HepG2 (cell line): ENCODE results near the gene NPSR1. TPM values are rescaled to one million over a fixed set of nuclear protein-coding genes. Genes with fewer than 3 reads are reported as not detected.
A peak's percentile ranks its signal among the peaks of the same experiment; 100 is the strongest.

Experiments
- ATAC-seq: fragments of 200-7000 bp; cut with Tn5 transposase; 3 replicates; pipeline ENCODE4 v1.9.1; 2020; ENCODE audit warnings: mild to moderate bottlenecking, moderate library complexity
- BruUV-seq: library from RNA; stranded (reverse); fragments of 400-500 nt; replicated peaks from 2 replicates; lab custom pipeline; 2021; lab: Mats Ljungman, UMichigan
- CTCF ChIA-PET: fragments of 300-600 bp; formaldehyde crosslinking; extraction: SDS; loops from one replicate; lab custom pipeline; 2021; ENCODE audit warnings: low total read pairs, inconsistent platforms, low intra/inter-chr PET ratio; lab: Yijun Ruan, JAX
- POLR2A ChIA-PET: fragments of 350-600 bp; sonication (Branson Sonifier 250); formaldehyde crosslinking; loops from one replicate; lab custom pipeline; 2020; ENCODE audit warnings: antibody characterized with exemption, inconsistent platforms; lab: Yijun Ruan, JAX
- DNase-seq: peaks from one replicate; pipeline ENCODE4 v3.0.0-alpha.2; 2015; ENCODE audit warnings: low spot score
- FAIRE-seq: peaks from 3 replicates; lab custom pipeline; 2011; peaks lifted over from hg19 to GRCh38; lab: Jason Lieb, UNC
- H2AFZ ChIP-seq: one replicate; pipeline ENCODE4 v1.6.1; 2011; ENCODE audit warnings: low read length, inconsistent platforms
- H3K27ac ChIP-seq: fragments of 300-600 bp; 3 replicates; pipeline ENCODE4 v1.8.0; 2011; ENCODE audit warnings: mixed run types, mild to moderate bottlenecking, mixed read lengths, low read length, inconsistent platforms; ENCODE audit not compliant: insufficient read depth; ENCODE audit errors: extremely low read length
- H3K27me3 ChIP-seq, 2 experiments: fragments of 200-600 bp in 1 of 2; 2 replicates in 1 of 2; 3 replicates in 1 of 2; pipeline versions ENCODE4 v1.6.0 to v1.8.0; 2011; ENCODE audit warnings: low read length in 2 of 2, mild to moderate bottlenecking in 2 of 2, moderate library complexity in 2 of 2, inconsistent platforms in 1 of 2; ENCODE audit not compliant: insufficient read depth in 2 of 2, control insufficient read depth in 1 of 2
- H3K36me3 ChIP-seq, 2 experiments: fragments of 200-600 bp in 1 of 2; replicated peaks in 1 of 2; 2 replicates in 1 of 2; 3 replicates in 1 of 2; pipeline versions ENCODE4 v1.5.1 to v1.8.0; 2011; ENCODE audit warnings: low read length in 2 of 2, inconsistent platforms in 1 of 2; ENCODE audit not compliant: insufficient read depth in 2 of 2, control insufficient read depth in 1 of 2
- H3K4me1 ChIP-seq: 2 replicates; pipeline ENCODE4 v1.5.1; 2012; ENCODE audit warnings: low read length, inconsistent platforms; ENCODE audit not compliant: insufficient read depth
- H3K4me2 ChIP-seq: 2 replicates; pipeline ENCODE4 v1.6.0; 2011; ENCODE audit warnings: low read depth, low read length, inconsistent platforms
- H3K4me3 ChIP-seq, 3 experiments: fragments of 200-600 bp in 1 of 3; sonication (generic), shearing (Covaris generic) in 1 of 3; replicated peaks in 1 of 3; 2 replicates each; pipeline ENCODE4 v1.5.1; 2011 to 2016; ENCODE audit warnings: low read length in 3 of 3, inconsistent platforms in 2 of 3, low read depth in 2 of 3, mild to moderate bottlenecking in 2 of 3, control low read depth in 1 of 3, mixed read lengths in 1 of 3; ENCODE audit not compliant: insufficient read depth in 1 of 3
- H3K79me2 ChIP-seq: one replicate; pipeline ENCODE4 v1.6.1; 2011; ENCODE audit warnings: low read length, inconsistent platforms; ENCODE audit not compliant: insufficient read depth
- H3K9ac ChIP-seq: 2 replicates; pipeline ENCODE4 v1.6.0; 2011; ENCODE audit warnings: mild to moderate bottlenecking, low read depth, low read length, inconsistent platforms; ENCODE audit not compliant: insufficient read depth
- H3K9me3 ChIP-seq: 2 replicates; pipeline ENCODE4 v1.5.1; 2012; ENCODE audit warnings: mild to moderate bottlenecking, low read length
- H4K20me1 ChIP-seq: 2 replicates; pipeline ENCODE4 v1.6.0; 2011; ENCODE audit warnings: inconsistent platforms, mild to moderate bottlenecking, low read length, moderate library complexity; ENCODE audit not compliant: insufficient read depth
- CAMTA2 ChIP-seq: sonication (generic); formaldehyde crosslinking; IDR thresholded peaks from 2 replicates; pipeline ENCODE4 v1.4.0; 2020; ENCODE audit warnings: mild to moderate bottlenecking, missing genetic modification reagents, borderline replicate concordance
- KDM2A ChIP-seq: sonication (generic); formaldehyde crosslinking; IDR thresholded peaks from 2 replicates; pipeline ENCODE4 v1.4.0; 2020; ENCODE audit warnings: low read depth, missing genetic modification reagents, borderline replicate concordance
- MAFF ChIP-seq: IDR thresholded peaks from 2 replicates; pipeline ENCODE4 v1.6.1; 2011; ENCODE audit warnings: low read depth, low read length, improper control_type of control experiment
- MAFK ChIP-seq, 2 experiments: IDR thresholded peaks in 1 of 2; conservative IDR thresholded peaks in 1 of 2; 2 replicates each; pipeline ENCODE4 v1.6.1; 2011; ENCODE audit warnings: improper control_type of control experiment in 2 of 2, low read length in 2 of 2
- SMYD3 ChIP-seq: sonication (generic); formaldehyde crosslinking; IDR thresholded peaks from 2 replicates; pipeline ENCODE4 v1.8.1; 2023; ENCODE audit warnings: mild to moderate bottlenecking, missing genetic modification reagents
- ZMAT5 ChIP-seq: sonication (generic); formaldehyde crosslinking; IDR thresholded peaks from 2 replicates; pipeline ENCODE4 v1.5.0; 2020; ENCODE audit warnings: mild to moderate bottlenecking, low read depth, missing genetic modification reagents, borderline replicate concordance
- ZNF44 ChIP-seq: sonication (generic); formaldehyde crosslinking; IDR thresholded peaks from 2 replicates; pipeline ENCODE4 v1.5.1; 2020; ENCODE audit warnings: mild to moderate bottlenecking, missing genetic modification reagents
- ZNF589 ChIP-seq: sonication (generic); formaldehyde crosslinking; conservative IDR thresholded peaks from 2 replicates; pipeline ENCODE4 v1.8.0; 2022; ENCODE audit warnings: mild to moderate bottlenecking, moderate library complexity, missing genetic modification reagents
- ZNF839 ChIP-seq: sonication (generic); formaldehyde crosslinking; IDR thresholded peaks from 2 replicates; pipeline ENCODE4 v1.4.0; 2020; ENCODE audit warnings: missing genetic modification reagents, mild to moderate bottlenecking, borderline replicate concordance
- ZSCAN21 ChIP-seq: sonication (generic); formaldehyde crosslinking; IDR thresholded peaks from 2 replicates; pipeline ENCODE4 v1.8.0; 2022; ENCODE audit warnings: mild to moderate bottlenecking, missing genetic modification reagents, moderate library complexity, borderline replicate concordance
- WGBS: methylation state at CpG from one replicate; pipeline ENCODE4 v1.1.6; 2017; ENCODE audit warnings: low lambda C conversion rate; 5-methylcytosine and 5-hydroxymethylcytosine counted together
- in situ Hi-C: cut with HindIII; loops from 2 replicates; pipeline ENCODE4 v1.10.0; 2017; ENCODE audit warnings: low pct_unique_long_range_greater_than_20kb; ENCODE audit not compliant: extremely low pct_ligation_motif_present
- intact Hi-C: fragments of 100-400 bp; cut with micrococcal nuclease; formaldehyde crosslinking; loops from one replicate; pipeline ENCODE4 v1.10.0; 2022; ENCODE audit not compliant: unreplicated experiment
- polyA plus RNA-seq, 8 experiments: library from polyadenylated mRNA; depleted of rRNA in 3 of 8; stranded (reverse) in 7 of 8; unstranded in 1 of 8; fragments of >200 nt; fragmentation: Illumina TruSeq in 4 of 8; extraction: Trizol in 4 of 8; gene quantifications; 2 replicates each; pipeline versions ENCODE4 v1.2.1 to v1.2.3, GENCODE V29; 2011 to 2016; ENCODE audit warnings: low read depth in 4 of 8, missing spikeins in 1 of 8, mixed read lengths in 1 of 8; ENCODE audit not compliant: insufficient read depth in 1 of 8
- total RNA-seq, 5 experiments: library from RNA; depleted of rRNA; stranded (reverse); fragments of >200 nt; fragmentation: Illumina TruSeq; extraction: Trizol; gene quantifications; 2 replicates each; pipeline ENCODE4 v1.2.3, GENCODE V29; 2016; ENCODE audit warnings: low read depth in 1 of 5
- TF ChIP-seq, protein P1 (sequence below): sonication (generic); formaldehyde crosslinking; IDR thresholded peaks from 2 replicates; pipeline ENCODE4 v1.9.0; 2021; ENCODE audit warnings: missing genetic modification reagents, borderline replicate concordance
- TF ChIP-seq, protein P2 (sequence below): sonication (generic); formaldehyde crosslinking; IDR thresholded peaks from 2 replicates; pipeline ENCODE4 v1.5.1; 2020; ENCODE audit warnings: mild to moderate bottlenecking, missing genetic modification reagents, moderate library complexity

Gene NPSR1
- total and polyA plus RNA-seq, 2 of the 13 experiments (the other 11 are each of a cell fraction or from before 2014, with no cell fraction given): not detected

DNA sequence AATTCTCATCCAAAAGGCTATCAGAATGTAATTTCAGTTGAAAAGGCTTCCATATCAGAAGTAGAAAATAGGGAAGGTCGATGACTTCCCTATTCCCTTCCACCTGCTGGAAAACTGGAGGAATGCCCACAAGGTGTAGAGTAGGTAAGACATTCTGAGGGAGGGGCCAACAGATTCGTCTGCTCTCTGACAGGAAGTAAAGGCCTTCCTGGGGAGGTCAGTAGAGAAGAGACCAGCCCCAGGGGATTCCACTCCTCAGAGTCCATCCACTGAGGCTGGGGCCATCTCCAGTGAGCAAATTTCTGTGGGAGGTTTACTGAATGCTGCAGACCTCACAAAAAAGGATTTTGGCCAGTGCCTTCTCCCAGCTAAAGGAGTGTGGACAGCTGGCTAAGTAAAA lies 19.5 kb downstream of the NPSR1 start (continued):
- TF ChIP-seq, protein P1, sequence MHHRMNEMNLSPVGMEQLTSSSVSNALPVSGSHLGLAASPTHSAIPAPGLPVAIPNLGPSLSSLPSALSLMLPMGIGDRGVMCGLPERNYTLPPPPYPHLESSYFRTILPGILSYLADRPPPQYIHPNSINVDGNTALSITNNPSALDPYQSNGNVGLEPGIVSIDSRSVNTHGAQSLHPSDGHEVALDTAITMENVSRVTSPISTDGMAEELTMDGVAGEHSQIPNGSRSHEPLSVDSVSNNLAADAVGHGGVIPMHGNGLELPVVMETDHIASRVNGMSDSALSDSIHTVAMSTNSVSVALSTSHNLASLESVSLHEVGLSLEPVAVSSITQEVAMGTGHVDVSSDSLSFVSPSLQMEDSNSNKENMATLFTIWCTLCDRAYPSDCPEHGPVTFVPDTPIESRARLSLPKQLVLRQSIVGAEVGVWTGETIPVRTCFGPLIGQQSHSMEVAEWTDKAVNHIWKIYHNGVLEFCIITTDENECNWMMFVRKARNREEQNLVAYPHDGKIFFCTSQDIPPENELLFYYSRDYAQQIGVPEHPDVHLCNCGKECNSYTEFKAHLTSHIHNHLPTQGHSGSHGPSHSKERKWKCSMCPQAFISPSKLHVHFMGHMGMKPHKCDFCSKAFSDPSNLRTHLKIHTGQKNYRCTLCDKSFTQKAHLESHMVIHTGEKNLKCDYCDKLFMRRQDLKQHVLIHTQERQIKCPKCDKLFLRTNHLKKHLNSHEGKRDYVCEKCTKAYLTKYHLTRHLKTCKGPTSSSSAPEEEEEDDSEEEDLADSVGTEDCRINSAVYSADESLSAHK (CRISPR knock-in tag): no peak
- TF ChIP-seq ZNF589 (CRISPR knock-in tag): no peak
- TF ChIP-seq KDM2A (CRISPR knock-in tag): no peak
- TF ChIP-seq ZNF839 (CRISPR knock-in tag): no peak

DNA sequence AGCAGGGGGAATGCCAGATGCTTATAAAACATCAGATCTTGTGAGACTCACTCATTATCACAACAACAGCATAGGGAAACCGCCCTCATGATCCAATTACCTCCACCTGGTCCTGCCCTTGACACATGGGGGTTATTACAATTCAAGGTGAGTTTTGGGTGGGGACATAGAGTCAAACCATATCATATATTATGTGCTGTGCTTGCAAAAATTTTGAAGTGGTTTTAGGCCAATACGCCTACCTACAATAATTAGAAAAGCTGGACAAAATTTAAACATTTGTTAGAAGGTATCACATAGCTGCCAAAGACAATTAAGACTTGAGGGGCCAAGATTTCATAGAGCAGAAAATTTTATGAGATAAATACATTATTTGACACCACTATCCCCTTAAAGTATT lies 29.5 kb downstream of the NPSR1 start:
- no peaks in the 10 kb centered on the region for H3K79me2 ChIP-seq
- no peak for DNase-seq
- no peak overlapping the region for H3K9ac ChIP-seq
- H3K36me3 ChIP-seq: 0 out of 5 replicates have a peak, but pooled peaks cover 0 to 3% of the 10 kb centered on the region in 2 experiments
- ChIA-PET POLR2A (no interaction called here), CTCF (no interaction called here)
- no peak overlapping the region for H3K4me3 ChIP-seq
- no peaks in the 10 kb centered on the region for H3K27me3 ChIP-seq
- in situ Hi-C loops (no loop called here), intact Hi-C loops (no loop called here)
- no peak overlapping the region for H2AFZ ChIP-seq
- TF ChIP-seq MAFF (peak; percentile 36), CAMTA2 (CRISPR knock-in tag) (no peak), ZMAT5 (CRISPR knock-in tag) (no peak), MAFK (conservative IDR thresholded peaks at IDR 0.05 in 1 of 2, IDR thresholded peaks at IDR 0.05 in 1 of 2; ENCODE audit: low read length in 2 of 2) (peak; percentile 57 to 77; a peak in 3 of 4 replicates), ZNF44 (CRISPR knock-in tag) (no peak), ZSCAN21 (CRISPR knock-in tag) (no peak), SMYD3 (CRISPR knock-in tag) (no peak)
- TF ChIP-seq, protein P2, sequence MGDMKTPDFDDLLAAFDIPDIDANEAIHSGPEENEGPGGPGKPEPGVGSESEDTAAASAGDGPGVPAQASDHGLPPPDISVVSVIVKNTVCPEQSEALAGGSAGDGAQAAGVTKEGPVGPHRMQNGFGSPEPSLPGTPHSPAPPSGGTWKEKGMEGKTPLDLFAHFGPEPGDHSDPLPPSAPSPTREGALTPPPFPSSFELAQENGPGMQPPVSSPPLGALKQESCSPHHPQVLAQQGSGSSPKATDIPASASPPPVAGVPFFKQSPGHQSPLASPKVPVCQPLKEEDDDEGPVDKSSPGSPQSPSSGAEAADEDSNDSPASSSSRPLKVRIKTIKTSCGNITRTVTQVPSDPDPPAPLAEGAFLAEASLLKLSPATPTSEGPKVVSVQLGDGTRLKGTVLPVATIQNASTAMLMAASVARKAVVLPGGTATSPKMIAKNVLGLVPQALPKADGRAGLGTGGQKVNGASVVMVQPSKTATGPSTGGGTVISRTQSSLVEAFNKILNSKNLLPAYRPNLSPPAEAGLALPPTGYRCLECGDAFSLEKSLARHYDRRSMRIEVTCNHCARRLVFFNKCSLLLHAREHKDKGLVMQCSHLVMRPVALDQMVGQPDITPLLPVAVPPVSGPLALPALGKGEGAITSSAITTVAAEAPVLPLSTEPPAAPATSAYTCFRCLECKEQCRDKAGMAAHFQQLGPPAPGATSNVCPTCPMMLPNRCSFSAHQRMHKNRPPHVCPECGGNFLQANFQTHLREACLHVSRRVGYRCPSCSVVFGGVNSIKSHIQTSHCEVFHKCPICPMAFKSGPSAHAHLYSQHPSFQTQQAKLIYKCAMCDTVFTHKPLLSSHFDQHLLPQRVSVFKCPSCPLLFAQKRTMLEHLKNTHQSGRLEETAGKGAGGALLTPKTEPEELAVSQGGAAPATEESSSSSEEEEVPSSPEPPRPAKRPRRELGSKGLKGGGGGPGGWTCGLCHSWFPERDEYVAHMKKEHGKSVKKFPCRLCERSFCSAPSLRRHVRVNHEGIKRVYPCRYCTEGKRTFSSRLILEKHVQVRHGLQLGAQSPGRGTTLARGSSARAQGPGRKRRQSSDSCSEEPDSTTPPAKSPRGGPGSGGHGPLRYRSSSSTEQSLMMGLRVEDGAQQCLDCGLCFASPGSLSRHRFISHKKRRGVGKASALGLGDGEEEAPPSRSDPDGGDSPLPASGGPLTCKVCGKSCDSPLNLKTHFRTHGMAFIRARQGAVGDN: no peak
- no peak for ATAC-seq
- no peak overlapping the region for H3K27ac ChIP-seq
- H3K4me2 ChIP-seq: no peak overlapping the region
- no peak for FAIRE-seq
- WGBS: 71% methylated on average over 2 of the region's 2 CpGs
- no TSS peak for BruUV-seq
- H3K4me1 ChIP-seq: no peaks in the 10 kb centered on the region
- H3K9me3 ChIP-seq: no peaks in the 10 kb centered on the region
- no peaks in the 10 kb centered on the region for H4K20me1 ChIP-seq
